Femur (tissue), 1 donor: ENCODE measurements around the gene MS4A4A.
A peak's percentile ranks its signal among the peaks of the same experiment; 100 is the strongest.
"Not testable (repeated sequence)": the region's sequence is repeated elsewhere in the genome, so short reads cannot be mapped to it uniquely, and the experiment has no call there.

Experiments used
- DNase-seq: peaks from one replicate; pipeline ENCODE4 v3.0.0-alpha.2; 2017

The MS4A4A gene

DNA sequence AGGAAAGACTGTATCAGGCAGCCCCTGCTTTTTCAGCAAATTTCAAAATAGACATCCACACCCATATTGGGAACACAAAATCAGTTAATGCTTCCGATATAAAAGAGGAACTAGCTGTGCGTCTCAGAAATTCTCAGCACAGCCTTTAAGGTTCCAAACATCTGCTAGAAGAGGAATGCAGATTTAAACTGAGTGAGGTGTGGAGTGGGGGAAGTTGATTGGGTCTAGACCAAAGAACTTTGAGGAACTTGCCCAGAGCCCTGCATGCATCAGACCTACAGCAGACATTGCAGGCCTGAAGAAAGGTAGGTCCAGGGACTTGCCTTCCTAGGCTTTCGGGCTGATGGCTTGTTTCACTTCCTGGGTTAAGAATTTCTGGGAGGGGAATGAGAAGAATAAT, at the start of gene MS4A4A:
MS4A4A (plus strand) TSS at position 255 of the 400 bp plus-strand sequence; CDS start at position 265, 10 bp downstream.
- DNase-seq: peak; percentile 23

- DNase-seq: no peak
Measured at GRCh38 chr11:60230681-60231080, 49.8 kb upstream of the MS4A4A start.

DNA sequence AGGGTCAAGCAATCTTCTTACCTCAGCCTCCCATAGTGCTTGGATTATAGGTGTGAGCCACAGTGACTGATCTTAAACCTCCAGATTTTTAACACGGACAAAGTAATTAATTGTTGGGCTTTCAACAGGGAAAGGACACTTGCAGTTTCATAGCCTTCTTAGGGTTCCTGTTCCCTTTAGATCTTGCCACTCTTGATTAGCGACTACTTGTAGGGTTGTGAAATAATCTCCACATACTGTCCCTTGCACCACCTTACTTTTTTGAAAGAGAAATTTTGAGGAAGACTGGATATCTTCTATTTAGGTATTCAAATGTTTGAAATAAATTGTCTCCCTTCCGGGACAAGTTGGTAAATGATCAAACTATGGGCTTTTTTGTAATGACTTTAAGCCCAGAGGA, 45.1 kb upstream of the MS4A4A start:
- DNase-seq: no peak

DNA sequence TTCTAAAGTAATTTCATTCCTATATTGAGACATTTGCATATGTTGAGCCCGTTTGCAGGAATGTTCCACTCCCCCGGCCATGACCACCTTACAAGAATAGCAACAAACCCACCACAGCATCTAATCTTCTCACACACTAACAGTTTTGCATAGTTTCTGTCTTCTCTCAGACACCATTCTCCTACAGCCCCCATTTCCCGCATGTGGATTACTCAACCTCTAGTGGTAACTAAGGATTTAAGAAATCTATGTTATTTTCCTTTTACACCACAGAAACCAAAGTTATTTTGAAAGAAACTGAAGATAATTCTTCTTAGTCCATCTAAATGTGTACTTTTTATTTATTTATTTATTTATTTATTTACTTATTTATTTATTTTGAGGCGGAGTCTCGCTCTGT, 39.8 kb upstream of the MS4A4A start:
- no peak for DNase-seq

DNA sequence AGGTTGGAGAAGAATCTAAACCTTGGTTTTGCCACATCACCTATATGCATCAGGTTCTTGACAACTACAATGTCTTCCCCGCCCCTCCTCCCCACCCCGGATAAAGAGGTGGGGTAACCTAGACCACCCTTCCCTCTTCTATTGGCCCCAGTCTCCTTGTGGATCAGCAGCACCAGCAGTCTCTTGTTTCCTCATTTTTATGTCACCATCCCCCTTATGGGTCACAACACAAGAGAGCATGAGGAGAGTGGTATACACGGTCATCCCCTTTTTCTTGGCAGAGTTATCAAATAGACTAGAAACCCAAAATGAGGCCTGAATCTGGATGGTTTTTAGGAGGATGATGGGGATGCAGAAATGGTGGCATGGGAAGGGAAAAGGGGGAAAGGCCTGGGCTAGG, 38.7 kb upstream of the MS4A4A start:
- no peak for DNase-seq

DNA sequence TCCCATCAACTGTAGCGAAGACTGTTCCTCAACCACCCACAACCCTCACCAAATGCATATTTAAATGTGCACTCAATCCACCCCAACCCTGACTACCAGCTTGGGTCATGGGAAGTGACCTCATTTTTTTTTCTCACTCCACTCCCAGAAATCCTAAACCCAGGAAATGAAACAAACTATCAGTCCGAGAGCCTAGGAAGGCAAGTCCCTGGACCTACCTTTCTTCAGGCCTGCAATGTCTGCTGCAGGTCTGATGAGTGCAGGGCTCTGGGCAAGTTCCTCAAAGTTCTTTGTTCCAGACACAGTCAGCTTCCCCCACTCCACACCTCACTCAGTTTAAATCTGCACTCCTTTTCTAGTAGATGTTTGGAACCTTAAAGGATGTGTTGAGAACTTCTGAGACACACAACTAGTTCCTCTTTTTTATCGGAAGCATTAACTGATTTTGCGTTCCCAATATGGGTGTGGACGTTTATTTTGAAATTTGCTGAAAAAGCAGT, 37.7 kb upstream of the MS4A4A start, which contains the start of gene MS4A4E:
MS4A4E (minus strand) TSS at position 398 of the 500 bp plus-strand sequence. CDS start 13,082 bp downstream, outside the sequence.
- DNase-seq: no peak

- peak; percentile 27 for DNase-seq
Measured at GRCh38 chr11:60251485-60252212, 28.8 kb upstream of the MS4A4A start.

DNA sequence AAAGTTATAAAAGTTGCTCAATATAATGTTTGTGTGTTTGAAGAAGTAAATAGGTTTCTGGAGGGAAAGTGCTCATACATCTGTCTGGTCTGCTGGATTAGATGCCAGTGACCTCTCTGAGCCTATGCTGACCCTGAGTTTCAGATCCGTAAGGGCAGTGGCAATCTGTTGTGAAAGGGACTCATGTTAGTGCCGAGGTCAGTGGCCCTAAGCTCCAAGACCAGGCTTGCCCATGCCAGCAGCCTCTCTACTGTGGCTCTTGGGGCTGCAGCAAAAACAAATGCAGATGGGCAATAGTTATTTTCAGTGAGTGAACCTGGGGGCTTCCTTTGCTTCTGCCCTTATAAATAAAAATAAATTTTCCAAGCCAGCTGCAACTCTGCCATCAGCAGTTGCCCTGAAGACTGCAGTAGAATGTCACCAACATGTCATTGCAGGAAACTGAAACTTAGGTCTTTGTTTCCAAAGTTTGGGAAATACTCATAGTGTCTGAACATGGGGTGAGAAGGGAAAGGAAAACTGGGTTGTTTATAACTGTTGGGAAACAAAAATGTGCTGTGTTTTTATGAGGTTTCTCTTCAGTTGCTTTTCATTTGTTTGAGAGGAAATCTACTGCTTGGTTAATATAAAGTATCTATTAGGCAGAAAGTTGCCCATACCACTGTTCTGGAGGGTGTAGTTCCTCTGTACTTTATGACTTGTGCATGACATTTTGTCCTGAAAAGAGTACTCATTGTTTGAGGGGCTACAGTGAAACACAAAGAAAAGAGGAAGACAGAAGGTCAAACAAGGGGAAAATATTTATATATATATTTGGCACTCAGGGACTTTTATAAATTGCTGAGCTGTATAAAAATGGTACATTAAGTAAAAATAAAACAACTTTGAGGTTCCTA, 28.0 kb upstream of the MS4A4A start:
- no peak for DNase-seq

DNA sequence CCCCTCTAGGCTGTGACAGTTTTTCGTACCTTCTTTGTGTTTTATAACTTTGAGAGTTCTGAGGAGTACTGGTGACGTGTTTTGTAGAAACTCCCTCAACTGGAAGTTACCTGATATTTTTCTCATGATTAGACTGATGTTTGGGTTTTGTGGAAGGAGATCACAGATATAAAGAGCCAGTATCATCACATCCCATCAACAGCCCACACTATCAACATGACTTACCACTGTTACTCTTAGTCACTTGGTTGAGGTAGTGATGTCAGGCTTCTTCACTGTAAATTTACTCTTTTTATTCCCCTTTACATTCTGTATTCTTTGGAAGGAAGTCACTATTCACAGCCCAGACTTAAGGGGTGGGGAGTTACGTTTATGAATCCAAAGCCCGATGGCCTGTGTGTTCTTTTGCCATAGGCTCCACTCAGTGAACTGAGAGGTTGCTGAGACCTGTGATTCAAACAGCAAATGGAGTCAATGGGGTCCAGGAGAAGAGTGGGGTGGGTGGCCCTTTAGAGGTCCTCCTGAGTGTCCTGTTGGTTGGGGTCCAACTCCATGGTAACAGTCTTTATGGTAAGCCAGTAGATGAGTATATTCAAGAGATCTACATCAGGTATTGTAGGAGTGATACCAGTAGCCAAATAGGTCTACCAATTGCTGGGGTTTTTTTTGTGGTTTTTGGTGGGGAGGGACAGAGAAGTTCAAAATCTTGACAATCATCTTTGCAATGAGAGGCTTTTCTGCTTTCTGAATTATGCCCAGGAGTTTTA, 22.3 kb upstream of the MS4A4A start:
- DNase-seq: no peak

GRCh38 chr11:60261014-60261413, 19.5 kb upstream of the MS4A4A start:
- no peak for DNase-seq

GRCh38 chr11:60263402-60263801, 17.1 kb upstream of the MS4A4A start:
- DNase-seq: no peak

GRCh38 chr11:60264644-60265043, 15.8 kb upstream of the MS4A4A start:
- no peak for DNase-seq

DNA sequence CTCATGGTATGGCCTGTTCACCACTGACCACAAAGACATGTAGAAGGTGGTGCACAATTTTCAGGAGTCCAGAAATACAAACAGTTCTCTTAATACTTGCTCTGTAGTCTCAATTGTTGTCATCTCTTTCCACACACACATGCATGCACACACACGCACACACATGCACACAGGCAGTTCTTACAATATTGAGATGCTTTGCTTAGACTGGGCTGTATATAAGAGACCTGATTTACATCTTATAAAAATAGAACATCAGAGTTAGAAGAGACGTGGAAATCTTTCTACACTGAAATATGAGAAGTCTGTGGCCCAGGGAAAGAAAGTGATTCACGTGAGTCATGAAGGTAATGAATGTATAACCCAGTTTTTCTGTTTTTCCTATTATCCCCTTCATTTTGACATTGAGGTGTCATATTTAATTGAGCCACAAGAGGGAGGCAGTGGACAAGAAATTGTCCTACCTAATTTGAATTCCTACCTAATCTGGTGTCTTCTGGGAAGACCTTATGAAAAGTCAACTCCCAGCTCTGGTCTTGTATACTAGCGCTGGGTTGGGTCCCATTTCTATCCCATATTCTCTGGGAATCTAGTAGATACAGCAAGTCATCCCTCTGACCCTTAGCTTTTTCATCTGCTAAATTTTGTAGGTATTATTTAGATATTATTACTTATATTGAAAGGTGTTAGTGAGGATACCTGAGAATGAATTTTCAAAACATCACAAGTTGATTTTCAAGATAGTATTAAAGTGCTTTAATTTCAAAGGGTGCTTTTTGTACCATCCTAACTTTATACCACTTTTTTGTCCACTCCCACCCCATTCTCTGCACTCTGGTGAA, 14.9 kb upstream of the MS4A4A start:
- no peak for DNase-seq

DNA sequence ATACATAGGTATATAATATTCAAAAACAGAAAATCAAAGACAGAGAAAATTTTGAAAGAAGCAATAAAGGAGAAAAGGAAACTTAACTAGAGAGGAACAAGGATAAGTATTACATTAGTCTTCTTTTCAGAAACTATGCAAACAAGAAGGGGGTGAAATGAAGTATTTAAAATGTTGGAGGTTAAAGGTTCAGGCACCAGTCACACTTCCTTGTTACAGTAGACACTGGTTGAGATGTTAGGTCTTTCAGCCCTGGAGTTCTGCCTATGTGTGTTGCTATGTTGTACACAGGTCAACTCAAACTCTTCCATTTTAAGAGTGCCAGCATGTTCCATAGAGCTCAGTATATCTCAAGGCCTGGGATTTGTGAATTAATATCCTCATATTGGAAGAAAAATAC, 6.0 kb upstream of the MS4A4A start:
- no peak for DNase-seq

GRCh38 chr11:60281485-60281884, 1.0 kb downstream of the MS4A4A start:
- DNase-seq: no peak

- no peak for DNase-seq
Measured at GRCh38 chr11:60282286-60282685, 1.8 kb downstream of the MS4A4A start.

DNA sequence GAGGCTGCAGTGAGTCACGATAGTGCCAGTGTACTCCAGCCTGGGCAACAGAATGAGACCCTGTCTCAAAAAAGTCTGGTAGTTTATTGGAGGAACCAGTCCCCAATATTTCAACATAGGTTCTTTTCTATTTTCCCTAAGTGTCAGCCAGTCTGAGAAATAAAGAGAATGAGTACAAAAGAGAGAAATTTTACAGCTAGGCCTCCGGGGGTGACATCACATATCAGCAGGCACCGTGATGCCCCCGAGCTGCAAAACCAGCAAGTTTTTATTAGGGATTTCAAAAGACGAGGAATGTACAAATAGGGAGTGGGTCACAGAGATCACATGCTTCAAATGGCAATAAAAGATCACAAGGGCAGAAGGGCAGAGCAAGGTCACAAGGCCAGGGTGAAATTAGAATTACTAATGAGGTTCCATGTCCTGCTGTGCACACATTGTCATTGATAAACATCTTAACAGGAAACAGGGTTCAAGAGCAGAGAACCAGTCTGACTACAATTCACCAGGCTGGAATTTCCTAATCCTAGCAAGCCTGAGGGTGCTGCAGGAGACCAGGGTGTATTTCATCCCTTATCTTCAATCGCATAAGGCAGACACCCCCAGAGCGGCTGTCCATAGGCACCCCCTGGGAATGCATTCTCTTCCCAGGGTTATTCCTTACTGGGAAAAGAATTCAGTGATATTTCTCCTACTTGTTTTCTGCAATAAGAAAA, 5.1 kb downstream of the MS4A4A start:
- not testable (repeated sequence) for DNase-seq

DNA sequence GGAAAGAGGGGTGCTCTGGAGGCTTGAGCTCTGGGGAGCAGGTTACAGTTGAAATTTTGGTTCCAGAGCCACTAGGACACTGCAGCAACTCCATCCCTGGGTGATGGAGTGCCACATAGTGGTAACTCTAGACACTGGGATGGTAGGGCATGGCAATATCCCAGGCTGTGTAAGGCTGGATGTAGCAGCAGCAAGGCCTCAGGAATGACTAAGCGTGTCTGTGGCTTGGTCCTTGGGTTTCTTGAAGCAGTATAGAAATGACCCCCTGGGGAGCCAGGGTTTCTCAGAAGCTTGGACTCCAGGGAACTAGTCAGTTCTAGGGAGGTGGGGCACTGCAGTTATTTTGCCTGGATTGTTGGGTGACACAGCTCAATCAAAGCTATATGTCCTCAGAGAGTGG, 8.1 kb downstream of the MS4A4A start:
- no peak for DNase-seq

GRCh38 chr11:60292145-60292544, 11.7 kb downstream of the MS4A4A start:
- no peak for DNase-seq

- no peak for DNase-seq
Measured at GRCh38 chr11:60301178-60301577, 20.7 kb downstream of the MS4A4A start.

GRCh38 chr11:60301884-60302283, 21.4 kb downstream of the MS4A4A start:
- not testable (repeated sequence) for DNase-seq
